Heart left ventricle (tissue), 16 donors: Measurements from ENCODE around the gene ARHGAP26. TPM values are rescaled to one million over a fixed set of nuclear protein-coding genes. Genes with fewer than 3 reads are reported as not detected.

Experiments
- ATAC-seq, 4 donors: fragments of 200-7000 bp; cut with Tn5 transposase; one replicate each; pipeline ENCODE4 v1.9.1; 2020 to 2022; ENCODE audit warnings: moderate library complexity in 4 of 4, mild to moderate bottlenecking in 3 of 4, moderate number of reproducible peaks in 1 of 4
- DNase-seq, 5 donors: peaks; one replicate each; pipeline ENCODE4 v3.0.0-alpha.2; 2020
- H3K27ac ChIP-seq, 12 donors: fragments of 200-600 bp; sonication (generic) in 4 of 12; one replicate each; pipeline versions ENCODE4 v1.5.0 to v1.8.0; 2016 to 2022; ENCODE audit warnings: mild to moderate bottlenecking in 2 of 12
- H3K27me3 ChIP-seq, 9 donors: fragments of 200-600 bp; sonication (generic) in 2 of 9; one replicate each; pipeline versions ENCODE4 v1.5.1 to v1.8.0; 2016 to 2022; ENCODE audit warnings: mild to moderate bottlenecking in 3 of 9
- H3K36me3 ChIP-seq, 9 donors: fragments of 200-600 bp; sonication (generic) in 2 of 9; one replicate each; pipeline versions ENCODE4 v1.5.0 to v1.8.0; 2018 to 2022; ENCODE audit warnings: mild to moderate bottlenecking in 2 of 9
- H3K4me1 ChIP-seq, 12 donors: fragments of 200-600 bp; sonication (generic) in 4 of 12; one replicate each; pipeline versions ENCODE4 v1.5.0 to v1.8.0; 2016 to 2022; ENCODE audit warnings: mild to moderate bottlenecking in 3 of 12
- H3K4me3 ChIP-seq, 12 donors: fragments of 200-600 bp; sonication (generic) in 4 of 12; one replicate each; pipeline versions ENCODE4 v1.5.0 to v1.8.0; 2017 to 2022; ENCODE audit warnings: mild to moderate bottlenecking in 9 of 12, moderate library complexity in 4 of 12
- H3K9me3 ChIP-seq, 12 donors: fragments of 200-600 bp; sonication (generic) in 4 of 12; one replicate each; pipeline versions ENCODE4 v1.5.0 to v1.8.0; 2016 to 2022; ENCODE audit warnings: mild to moderate bottlenecking in 1 of 12
- POLR2A ChIP-seq, 2 donors: fragments of 450-650 bp; IDR thresholded peaks; one replicate each; pipeline ENCODE4 v1.6.1; 2017; ENCODE audit warnings: antibody characterized with exemption in 2 of 2, mild to moderate bottlenecking in 2 of 2, moderate library complexity in 2 of 2
- WGBS, 4 donors: extraction: QIAGEN DNeasy Blood & Tissue Kit in 2 of 4; methylation state at CpG; one replicate each; pipeline versions ENCODE4 v1.1.5 to v1.1.7; 2013 to 2018; 5-methylcytosine and 5-hydroxymethylcytosine counted together
- intact Hi-C, 10 donors: fragments of 100-400 bp; cut with DNase I; formaldehyde crosslinking; loops; one replicate each; pipeline versions ENCODE4 v1.11.1 to v1.14.2; 2022
- polyA plus RNA-seq, 2 donors: library from polyadenylated mRNA; stranded (reverse); fragments of 200-250 nt; gene quantifications; one replicate each; pipeline ENCODE4 v1.2.3, GENCODE V29; 2013
- total RNA-seq, 9 donors: library from RNA; depleted of rRNA in 2 of 9; stranded (reverse); fragments of >200 nt in 2 of 9; fragmentation: NEBNext Ultra II Directional in 3 of 9; extraction: Animal tissue kit (Norgen Biotek cat#: 25700) in 3 of 9; gene quantifications; one replicate each; pipeline versions ENCODE4 v1.1.0 to v1.2.4, GENCODE V29; 2016 to 2023
- TF ChIP-seq, protein P1 (sequence below), 12 donors: fragments of 200-600 bp; sonication (generic) in 4 of 12; IDR thresholded peaks; one replicate each; pipeline versions ENCODE4 v1.5.0 to v1.8.0; 2018 to 2022; ENCODE audit warnings: antibody characterized with exemption in 12 of 12, mild to moderate bottlenecking in 5 of 12
- donor health status: ischemic (EF 13 %, LVEDD 7.1; RV severe dilation, severe dysfunction).
- donor health status: healthy with polysubstance abuse.
- donor health status: DM: no; HTN: yes; CAD: no.
- donor health status: DM: no; HTN: no; CAD: no.
- donor health status: ischemic (EF 25% LVEDD 6.9; RV normal size, moderate dysfunction).
- donor health status: ischemic (EF 25% LVEDD 5.7; RV mildly dilated, moderate dysfunction).
- donor health status: healthy.
- donor health status: DM: yes; HTN: yes; CAD: no.
- donor health status: ischemic (EF 35%, LVEDD 5.7; RV mildly dilated, moderate dysfunction).
- donor health status: nonischemic (EF 11% LVEDD 7.7; RV severe dilation, severe dysfunction).
- donor health status: DM: yes; HTN: yes; CAD: no.
- donor health status: PGD.
- donor health status: ischemic (EF 29% LVEDD 5.4; RV normal size, mild dysfunction).
- donor health status: nonischemic (EF 23%, LVEDD 6.1; RV moderate dilation, normal function).

ARHGAP26 gene
- total and polyA plus RNA-seq, 11 donors, result 11.9 to 52.1 (median 33.7) TPM

DNA sequence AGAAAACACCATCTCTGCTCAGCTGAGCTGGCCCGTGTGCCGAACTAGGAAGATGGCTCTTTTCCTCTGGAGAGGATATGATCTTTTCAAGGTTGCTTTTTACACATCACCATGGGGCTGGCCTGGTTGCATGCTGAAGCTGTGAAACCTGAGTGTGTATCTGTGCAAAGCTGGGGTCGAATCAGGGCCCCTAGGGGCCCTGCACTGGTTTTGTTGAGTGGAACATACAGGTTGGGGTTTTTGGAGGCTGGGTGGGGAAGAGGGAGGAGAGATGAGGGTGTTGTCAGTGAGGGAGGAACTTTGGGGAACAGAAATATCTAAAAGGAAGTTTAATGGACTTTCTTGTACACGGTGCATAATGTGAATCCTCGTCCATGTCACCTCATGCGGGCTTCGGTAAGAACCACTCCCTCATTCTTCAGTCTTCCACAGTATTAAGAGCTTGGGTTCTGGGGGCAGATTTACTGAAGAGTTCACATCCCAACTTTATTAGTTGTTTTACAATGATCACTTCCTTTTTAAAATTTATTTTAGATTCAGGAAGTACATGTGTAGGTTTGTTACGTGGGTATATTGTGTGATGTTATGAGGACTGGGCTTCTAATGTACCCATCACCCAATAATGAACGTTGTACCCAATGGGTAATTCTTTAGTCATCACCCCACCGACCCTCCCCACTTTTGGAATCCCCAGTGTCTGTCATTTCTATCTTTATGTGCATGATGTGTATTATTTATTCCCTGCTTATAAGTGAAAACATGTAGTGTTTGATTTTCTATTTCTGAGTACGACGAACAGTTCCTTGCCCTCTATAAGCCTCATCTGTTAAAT lies 395.1 kb downstream of the ARHGAP26 start:
- peaks cover 0 to 11% (median 0%) of the 10 kb centered on the region in 9 donors for H3K36me3 ChIP-seq
- H3K27ac ChIP-seq, result no peak overlapping the region
- peaks cover 0 to 11% (median 0%) of the 10 kb centered on the region in 12 donors for H3K4me1 ChIP-seq
- H3K9me3 ChIP-seq, result no peaks in the 10 kb centered on the region
- no peak for DNase-seq
- intact Hi-C loops, result no loop called here
- no peak for ATAC-seq
- H3K4me3 ChIP-seq, result no peak overlapping the region
- no peak for TF ChIP-seq POLR2A (IDR thresholded peaks at IDR 0.05)
- TF ChIP-seq, protein P1, sequence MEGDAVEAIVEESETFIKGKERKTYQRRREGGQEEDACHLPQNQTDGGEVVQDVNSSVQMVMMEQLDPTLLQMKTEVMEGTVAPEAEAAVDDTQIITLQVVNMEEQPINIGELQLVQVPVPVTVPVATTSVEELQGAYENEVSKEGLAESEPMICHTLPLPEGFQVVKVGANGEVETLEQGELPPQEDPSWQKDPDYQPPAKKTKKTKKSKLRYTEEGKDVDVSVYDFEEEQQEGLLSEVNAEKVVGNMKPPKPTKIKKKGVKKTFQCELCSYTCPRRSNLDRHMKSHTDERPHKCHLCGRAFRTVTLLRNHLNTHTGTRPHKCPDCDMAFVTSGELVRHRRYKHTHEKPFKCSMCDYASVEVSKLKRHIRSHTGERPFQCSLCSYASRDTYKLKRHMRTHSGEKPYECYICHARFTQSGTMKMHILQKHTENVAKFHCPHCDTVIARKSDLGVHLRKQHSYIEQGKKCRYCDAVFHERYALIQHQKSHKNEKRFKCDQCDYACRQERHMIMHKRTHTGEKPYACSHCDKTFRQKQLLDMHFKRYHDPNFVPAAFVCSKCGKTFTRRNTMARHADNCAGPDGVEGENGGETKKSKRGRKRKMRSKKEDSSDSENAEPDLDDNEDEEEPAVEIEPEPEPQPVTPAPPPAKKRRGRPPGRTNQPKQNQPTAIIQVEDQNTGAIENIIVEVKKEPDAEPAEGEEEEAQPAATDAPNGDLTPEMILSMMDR (IDR thresholded peaks at IDR 0.05), result no peak
- no peaks in the 10 kb centered on the region for H3K27me3 ChIP-seq
- WGBS, 4 donors, result 90 to 95% (median 93%) methylated on average over 12 of the region's 12 CpGs

DNA sequence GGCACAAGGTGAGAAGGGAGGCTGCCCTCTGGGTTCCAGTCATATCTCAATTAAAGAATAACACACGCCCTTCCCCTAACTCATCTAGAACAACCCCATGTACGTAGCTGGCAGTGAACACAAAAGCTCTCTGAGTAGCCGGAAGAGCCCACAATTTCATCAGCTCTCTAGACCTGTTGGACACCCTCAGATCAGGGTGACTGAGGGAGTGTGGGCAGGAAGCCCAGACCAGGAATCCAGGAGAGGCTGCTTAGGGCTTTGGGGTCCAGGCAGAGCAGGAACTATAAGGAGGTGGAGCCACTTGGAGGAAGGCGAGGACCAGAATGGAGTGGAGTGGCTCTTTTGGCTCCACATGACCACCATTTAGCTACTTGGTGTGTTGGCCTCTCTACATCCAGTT lies 395.9 kb downstream of the ARHGAP26 start:
- no peak for DNase-seq
- peak in 1 of 4 donors; percentile 20 for ATAC-seq
- H3K36me3 ChIP-seq, result peaks cover 0 to 11% (median 0%) of the 10 kb centered on the region in 9 donors
- intact Hi-C loops, result no loop called here
- TF ChIP-seq, protein P1 (IDR thresholded peaks at IDR 0.05), result no peak
- no peak for TF ChIP-seq POLR2A (IDR thresholded peaks at IDR 0.05)
- no peaks in the 10 kb centered on the region for H3K9me3 ChIP-seq
- no peak overlapping the region for H3K4me3 ChIP-seq
- no peaks in the 10 kb centered on the region for H3K27me3 ChIP-seq
- H3K4me1 ChIP-seq, result peaks cover 0 to 11% (median 0%) of the 10 kb centered on the region in 12 donors
- H3K27ac ChIP-seq, result no peak overlapping the region
- 93 to 100% (median 96%) methylated on average over 4 of the region's 4 CpGs for WGBS, 4 donors

DNA sequence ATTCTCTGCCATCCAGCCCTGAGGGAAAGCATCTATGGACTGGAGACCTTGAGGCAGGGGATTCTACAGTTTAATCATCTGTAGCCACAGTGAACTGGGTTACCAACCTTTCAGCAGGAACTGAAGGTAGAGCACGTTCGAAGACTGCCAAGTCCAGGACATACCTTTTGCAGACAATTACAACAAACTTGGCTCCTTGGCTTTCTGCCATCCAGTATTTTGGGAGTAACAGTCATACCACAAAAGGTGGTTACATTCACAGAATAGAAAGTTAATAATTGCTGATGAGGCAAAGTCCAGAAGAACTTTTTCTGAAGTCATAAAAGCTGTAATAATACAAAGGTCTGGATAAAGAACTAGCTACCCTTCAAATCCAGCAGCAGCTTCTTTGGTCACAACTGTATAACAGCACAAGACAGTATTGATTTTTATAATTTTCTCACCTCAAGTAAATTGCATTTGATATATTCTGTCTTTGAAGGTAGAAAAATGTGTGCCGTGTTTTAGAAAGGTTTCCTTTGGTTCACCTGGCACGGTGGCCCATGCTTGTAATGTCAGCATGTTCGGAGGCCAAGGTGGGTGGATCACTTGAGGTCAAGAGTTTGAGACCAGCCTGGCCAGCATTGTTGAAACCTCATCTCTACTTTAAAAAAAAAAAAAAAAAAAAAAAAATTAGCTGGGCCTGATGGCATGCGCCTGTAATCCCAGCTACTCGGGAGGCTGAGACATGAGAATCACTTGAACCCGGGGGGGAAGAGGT lies 396.7 kb downstream of the ARHGAP26 start:
- Histone ChIP-seq H3K9me3 (no peaks in the 10 kb centered on the region), H3K36me3 (peaks cover 0 to 11% (median 0%) of the 10 kb centered on the region in 9 donors), H3K4me1 (peaks cover 0 to 10% (median 5%) of the 10 kb centered on the region in 12 donors), H3K4me3 (no peak overlapping the region), H3K27me3 (no peaks in the 10 kb centered on the region), H3K27ac (no peak overlapping the region)
- intact Hi-C loops, result no loop called here
- WGBS, 4 donors, result 90 to 95% (median 92%) methylated on average over 8 of the region's 8 CpGs
- TF ChIP-seq, protein P1 (IDR thresholded peaks at IDR 0.05), result no peak
- no peak for TF ChIP-seq POLR2A (IDR thresholded peaks at IDR 0.05)
- DNase-seq (no peak), ATAC-seq (no peak)

DNA sequence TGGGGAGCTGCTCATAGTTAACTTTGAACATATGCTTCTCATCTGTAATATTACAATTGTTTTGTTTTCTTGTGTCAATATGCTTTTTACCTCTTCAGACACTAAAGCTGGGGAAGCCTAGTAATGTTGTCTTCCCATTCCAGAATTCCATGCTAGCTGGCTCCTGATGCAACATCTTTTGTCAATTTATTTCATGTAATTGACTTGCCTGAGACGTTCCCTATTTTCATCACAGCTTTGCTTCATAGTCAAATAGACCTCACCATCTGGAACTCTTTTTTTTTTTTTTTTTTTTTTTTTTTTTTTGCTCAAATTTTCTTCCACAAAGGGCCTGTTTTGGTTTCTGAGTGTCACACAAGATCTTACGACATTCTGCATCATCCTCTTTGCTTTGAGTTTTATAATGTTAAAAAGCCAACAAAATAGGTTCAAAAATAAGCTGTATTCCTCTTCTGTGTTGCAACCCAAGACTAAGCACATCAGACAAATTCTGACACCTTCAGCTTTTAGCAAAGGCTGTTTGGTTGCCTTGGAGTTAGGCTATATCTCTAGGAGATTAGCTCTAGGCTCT lies 398.1 kb downstream of the ARHGAP26 start:
- Histone ChIP-seq H3K27me3 (no peaks in the 10 kb centered on the region), H3K27ac (no peak overlapping the region), H3K4me3 (no peak overlapping the region), H3K4me1 (peaks cover 0 to 18% (median 7%) of the 10 kb centered on the region in 12 donors), H3K9me3 (no peaks in the 10 kb centered on the region), H3K36me3 (peaks cover 0 to 7% (median 0%) of the 10 kb centered on the region in 9 donors)
- WGBS, 4 donors, result 77 to 93% (median 84%) methylated on average over 2 of the region's 2 CpGs
- intact Hi-C loops, result no loop called here
- DNase-seq (no peak), ATAC-seq (no peak)
- TF ChIP-seq, protein P1 (IDR thresholded peaks at IDR 0.05), result no peak
- no peak for TF ChIP-seq POLR2A (IDR thresholded peaks at IDR 0.05)
